ENCODE results near the gene GNAT2.

Gene GNAT2

GRCh38 chr1:109567877-109568672, 51.3 kb downstream of the GNAT2 start:
- in situ Hi-C loops (cut with MboI; ENCODE audit: low pct_unique_long_range_greater_than_20kb, low sequenced_read_pairs, unreplicated experiment), result no loop called here
- no peak for DNase-seq (ENCODE audit: low spot score)
- TF ChIP-seq CTCF (IDR thresholded peaks at IDR 0.05; ENCODE audit: extremely low read depth, insufficient read depth, missing control alignments), result no peak

GRCh38 chr1:109566982-109567381, 52.4 kb downstream of the GNAT2 start:
- in situ Hi-C loops (cut with MboI; ENCODE audit: low pct_unique_long_range_greater_than_20kb, low sequenced_read_pairs, unreplicated experiment), result no loop called here
- DNase-seq (ENCODE audit: low spot score), result no peak
- TF ChIP-seq CTCF (IDR thresholded peaks at IDR 0.05; ENCODE audit: extremely low read depth, insufficient read depth, missing control alignments), result no peak

GRCh38 chr1:109565241-109565640, 54.2 kb downstream of the GNAT2 start:
- no peak for TF ChIP-seq CTCF (IDR thresholded peaks at IDR 0.05; ENCODE audit: extremely low read depth, insufficient read depth, missing control alignments)
- in situ Hi-C loops (cut with MboI; ENCODE audit: low pct_unique_long_range_greater_than_20kb, low sequenced_read_pairs, unreplicated experiment), result no loop called here
- DNase-seq (ENCODE audit: low spot score), result no peak

DNA sequence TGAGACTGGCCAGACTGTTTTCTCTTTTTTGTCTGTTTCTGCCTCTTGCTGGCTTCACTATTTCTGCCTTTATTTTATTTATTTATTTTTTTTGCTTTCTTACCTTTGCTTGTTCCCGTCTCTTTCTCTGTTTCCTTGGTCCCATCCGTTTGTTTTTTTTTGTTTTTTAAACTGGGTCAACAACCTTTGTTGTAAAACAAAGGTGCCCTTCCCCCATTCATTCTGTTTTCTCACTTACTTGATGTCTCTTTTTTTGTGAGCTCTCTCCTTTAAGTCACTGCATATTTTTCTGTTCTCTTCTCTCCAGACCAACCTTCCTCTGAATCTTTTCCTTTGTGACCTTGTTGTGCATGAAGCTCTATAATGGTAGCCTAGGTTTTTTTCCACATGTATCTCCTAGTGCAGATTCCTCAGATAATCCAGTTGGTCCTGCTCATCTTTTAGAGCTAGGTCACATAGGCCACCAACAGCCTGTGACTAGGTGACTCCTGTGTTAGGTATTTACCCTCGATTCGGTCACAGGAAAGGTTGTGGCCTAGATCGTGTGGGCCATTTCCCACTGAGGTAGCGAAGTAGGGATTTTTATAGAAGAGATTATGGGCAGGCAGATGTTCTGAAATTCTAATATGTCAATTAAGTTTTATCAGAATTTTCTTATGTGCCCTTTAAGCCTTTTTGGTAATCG, 55.1 kb downstream of the GNAT2 start:
- in situ Hi-C loops (cut with MboI; ENCODE audit: low pct_unique_long_range_greater_than_20kb, low sequenced_read_pairs, unreplicated experiment), result no loop called here
- DNase-seq (ENCODE audit: low spot score), result no peak
- TF ChIP-seq CTCF (IDR thresholded peaks at IDR 0.05; ENCODE audit: extremely low read depth, insufficient read depth, missing control alignments), result no peak

GRCh38 chr1:109559995-109560394, 59.4 kb downstream of the GNAT2 start:
- DNase-seq (ENCODE audit: low spot score), result no peak
- in situ Hi-C loops (cut with MboI; ENCODE audit: low pct_unique_long_range_greater_than_20kb, low sequenced_read_pairs, unreplicated experiment), result no loop called here

DNA sequence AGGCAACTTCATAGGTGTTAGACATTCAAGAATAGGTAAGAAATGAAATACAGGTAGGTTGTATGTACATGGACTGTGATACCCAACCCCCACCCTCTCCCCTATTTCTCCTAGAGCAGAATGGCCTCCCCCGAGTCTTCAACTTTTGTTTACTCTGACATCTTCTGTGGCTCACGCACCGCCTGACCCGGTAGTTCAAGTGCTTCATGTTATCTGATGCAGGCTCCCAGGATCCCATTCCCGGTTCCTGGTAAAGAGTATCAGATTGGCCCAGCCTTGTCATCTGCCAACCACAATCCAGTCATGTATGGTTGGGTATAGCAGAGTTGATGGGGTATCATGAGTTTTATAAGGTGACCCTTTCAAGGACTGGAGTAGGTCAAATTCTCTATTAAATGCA, 61.9 kb downstream of the GNAT2 start:
- in situ Hi-C loops (cut with MboI; ENCODE audit: low pct_unique_long_range_greater_than_20kb, low sequenced_read_pairs, unreplicated experiment), result no loop called here
- no peak for DNase-seq (ENCODE audit: low spot score)
- no peak for TF ChIP-seq CTCF (IDR thresholded peaks at IDR 0.05; ENCODE audit: extremely low read depth, insufficient read depth, missing control alignments)

More at GRCh38 chr1:109559995-109560394, 59.4 kb downstream of the GNAT2 start:
- TF ChIP-seq CTCF (IDR thresholded peaks at IDR 0.05; ENCODE audit: extremely low read depth, insufficient read depth, missing control alignments), result no peak
